ENCODE measurements around the gene MAG. TPM values are rescaled to one million over a fixed set of nuclear protein-coding genes. Genes with fewer than 3 reads are reported as not detected.

Gene MAG
- total and polyA plus RNA-seq, 10 of the 15 experiments (the other 5 are each of a cell fraction or from before 2014, with no cell fraction given) = 0.03 to 0.82 (median 0.17) TPM; not detected in 2

DNA sequence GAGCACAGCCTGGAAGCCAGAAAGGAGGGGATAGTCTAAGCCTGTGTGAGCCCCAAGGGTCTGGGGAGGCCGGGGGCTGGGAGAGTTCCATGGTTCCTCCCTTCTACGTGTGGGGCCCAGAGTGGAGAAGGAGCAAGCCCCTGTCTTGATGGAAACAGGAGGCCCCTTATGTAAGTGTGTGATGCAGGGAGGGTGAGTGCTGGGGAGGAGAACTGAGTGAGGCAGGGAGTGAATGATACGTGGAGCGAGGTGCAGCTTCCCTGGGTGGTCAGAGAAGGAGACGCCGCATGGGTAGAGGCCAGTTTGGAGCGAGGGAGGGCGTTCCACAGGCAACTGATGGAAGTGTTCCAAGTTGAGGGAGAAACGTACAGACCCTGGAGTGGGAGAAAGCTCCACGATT is 16.0 kb downstream of the MAG start:
- in situ Hi-C loops (cut with MboI) = no loop called here
- H3K4me2 ChIP-seq (ENCODE audit: control insufficient read depth, insufficient read depth) = no peak overlapping the region
- TF ChIP-seq CREM (IDR thresholded peaks at IDR 0.05; ENCODE audit: low read depth) (no peak), MEF2A (IDR thresholded peaks at IDR 0.05; ENCODE audit: insufficient read depth, low read depth, low read length) (no peak), ZZZ3 (IDR thresholded peaks at IDR 0.05; ENCODE audit: control insufficient read depth, insufficient read length, low read depth) (no peak), SREBF1 (IDR thresholded peaks at IDR 0.05; ENCODE audit: low read length) (no peak), ETV6 (conservative IDR thresholded peaks at IDR 0.05 in 1 of 2, IDR thresholded peaks at IDR 0.05 in 1 of 2; ENCODE audit: borderline replicate concordance in 1 of 2, low read depth in 1 of 2) (no peak), POU2F2 (IDR thresholded peaks at IDR 0.05; ENCODE audit: borderline replicate concordance, low read depth, low read length) (no peak), POLR2AphosphoS2 (IDR thresholded peaks at IDR 0.05; ENCODE audit: low read depth, low read length) (no peak), NFIC (IDR thresholded peaks at IDR 0.05; ENCODE audit: low read depth, low read length) (no peak), SRF (IDR thresholded peaks at IDR 0.05; ENCODE audit: low read depth in 2 of 2, low read length in 2 of 2) (no peak), SUZ12 (IDR thresholded peaks at IDR 0.05; ENCODE audit: unreplicated experiment) (no peak)
- TF ChIP-seq, protein P1, sequence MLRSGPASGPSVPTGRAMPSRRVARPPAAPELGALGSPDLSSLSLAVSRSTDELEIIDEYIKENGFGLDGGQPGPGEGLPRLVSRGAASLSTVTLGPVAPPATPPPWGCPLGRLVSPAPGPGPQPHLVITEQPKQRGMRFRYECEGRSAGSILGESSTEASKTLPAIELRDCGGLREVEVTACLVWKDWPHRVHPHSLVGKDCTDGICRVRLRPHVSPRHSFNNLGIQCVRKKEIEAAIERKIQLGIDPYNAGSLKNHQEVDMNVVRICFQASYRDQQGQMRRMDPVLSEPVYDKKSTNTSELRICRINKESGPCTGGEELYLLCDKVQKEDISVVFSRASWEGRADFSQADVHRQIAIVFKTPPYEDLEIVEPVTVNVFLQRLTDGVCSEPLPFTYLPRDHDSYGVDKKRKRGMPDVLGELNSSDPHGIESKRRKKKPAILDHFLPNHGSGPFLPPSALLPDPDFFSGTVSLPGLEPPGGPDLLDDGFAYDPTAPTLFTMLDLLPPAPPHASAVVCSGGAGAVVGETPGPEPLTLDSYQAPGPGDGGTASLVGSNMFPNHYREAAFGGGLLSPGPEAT (IDR thresholded peaks at IDR 0.05; ENCODE audit: low read depth) = no peak

More for the DNA sequence above, 16.0 kb downstream of the MAG start:
- no peak overlapping the region for H2AFZ ChIP-seq (ENCODE audit: control insufficient read depth, low read depth, low read length)
- ATAC-seq (no peak), DNase-seq (ENCODE audit: low read depth, low spot score) (no peak), FAIRE-seq (no peak)
- no peaks in the 10 kb centered on the region for H4K20me1 ChIP-seq (ENCODE audit: control insufficient read depth, insufficient read depth)
- POLR2A ChIA-PET = interaction anchor here (1.0 to 1.3 kb wide), 2 partner anchors 19 to 26 kb away, joined by 3 read pairs; no protein-coding TSS in a partner anchor
- H3K27me3 ChIP-seq (replicated peaks in 1 of 2; ENCODE audit: control insufficient read depth in 2 of 2, insufficient read depth in 2 of 2, low read length in 1 of 2) = no peaks in the 10 kb centered on the region
- no peaks in the 10 kb centered on the region for H3K79me2 ChIP-seq (ENCODE audit: control insufficient read depth, insufficient read depth, low read length)
- intact Hi-C loops (cut with micrococcal nuclease; ENCODE audit: unreplicated experiment) = loop anchor here (5.0 kb wide), 1 partner anchor 39 kb away; the partner anchor contains the start of gene FFAR1
- H3K4me3 ChIP-seq = no peak overlapping the region
- no peaks in the 10 kb centered on the region; a peak in 1 of 4 replicates for H3K36me3 ChIP-seq (ENCODE audit: control insufficient read depth in 2 of 2, insufficient read depth in 2 of 2, low read length in 1 of 2)
- RAD21 ChIA-PET (ENCODE audit: unreplicated experiment) = interaction anchor here (0.9 to 1.8 kb wide), 4 partner anchors 15 to 45 kb away, joined by 3 to 6 read pairs (median 4); no protein-coding TSS in a partner anchor
- 80% methylated on average over 10 of the region's 10 CpGs for WGBS (ENCODE audit: insufficient coverage, insufficient replicate concordance, low lambda C conversion rate, missing lambda C conversion rate)
- CTCF ChIA-PET = interaction anchor here (1.0 to 1.4 kb wide), 5 partner anchors 12 to 46 kb away, joined by 3 to 8 read pairs (median 4); no protein-coding TSS in a partner anchor
- SMC1A ChIA-PET (ENCODE audit: uncharacterized antibody, unreplicated experiment) = interaction anchor here (0.8 to 1.9 kb wide), 9 partner anchors 8 to 110 kb away, joined by 3 to 6 read pairs (median 3); no protein-coding TSS in a partner anchor
- H3K4me1 ChIP-seq (ENCODE audit: control insufficient read depth, insufficient read depth, low read length) = no peaks in the 10 kb centered on the region
- H3K9ac ChIP-seq (ENCODE audit: control insufficient read depth, insufficient read depth, low read length) = no peak overlapping the region
- BruUV-seq (replicated peaks) = no TSS peak
- no peak overlapping the region for H3K27ac ChIP-seq (ENCODE audit: control insufficient read depth, insufficient read depth)
- no peaks in the 10 kb centered on the region for H3K9me3 ChIP-seq (replicated peaks; ENCODE audit: control insufficient read depth, insufficient read depth, low read length)

All from GM12878 (cell line).